C1 segment of cervical spinal cord (tissue), 14 donors: ENCODE data around the gene WDR76.
"Not testable (repeated sequence)": the region's sequence is repeated elsewhere in the genome, so short reads cannot be mapped to it uniquely, and the experiment has no call there.

ENCODE experiments used
- DNase-seq, 14 donors: peaks; one replicate each; lab custom pipeline; 2025; lab: John Stamatoyannopoulos, UW

WDR76 gene

DNA sequence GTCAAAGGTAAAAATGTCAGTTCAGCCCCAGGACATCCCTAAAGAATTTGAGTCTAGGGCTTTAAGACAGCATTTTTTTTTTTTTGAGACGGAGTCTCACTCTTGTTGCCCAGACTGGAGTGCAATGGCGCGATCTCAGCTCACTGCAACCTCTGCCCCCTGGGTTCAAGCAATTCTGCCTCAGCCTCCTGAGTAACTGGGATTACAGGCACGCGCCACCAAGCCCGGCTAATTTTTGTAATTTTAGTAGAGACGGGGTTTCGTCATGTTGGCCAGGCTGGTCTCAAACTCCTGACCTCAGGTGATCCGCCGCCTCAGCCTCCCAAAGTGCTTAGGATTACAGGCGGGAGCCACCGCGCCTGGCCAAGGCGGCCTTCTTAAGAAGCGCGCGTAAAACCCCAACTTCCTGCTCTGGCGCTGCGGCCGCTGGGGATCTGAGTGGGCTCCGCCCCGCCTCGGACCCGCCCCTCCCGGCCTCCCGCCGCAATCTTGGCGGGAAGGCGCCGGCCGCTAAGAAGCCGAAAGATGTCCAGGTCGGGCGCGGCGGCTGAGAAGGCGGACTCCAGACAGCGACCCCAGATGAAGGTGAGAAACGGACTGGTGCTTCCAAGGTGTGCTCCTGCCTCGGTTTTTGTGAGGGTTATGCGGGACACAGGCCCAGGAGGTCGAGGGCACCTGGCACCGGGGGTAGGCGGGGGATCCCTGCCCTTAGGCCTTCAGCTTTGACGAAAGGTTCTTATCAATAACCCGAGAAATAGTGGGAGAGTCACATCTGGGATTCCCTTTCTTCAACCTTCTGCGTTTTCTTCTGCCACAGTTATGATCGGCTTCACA is at the start of gene WDR76:
WDR76 (plus strand) TSS at position 495 of the 834 bp plus-strand sequence; CDS start at position 526, 31 bp downstream.
- peak in 12 of 14 donors; percentile 5 to 67 (median 21) for DNase-seq

DNA sequence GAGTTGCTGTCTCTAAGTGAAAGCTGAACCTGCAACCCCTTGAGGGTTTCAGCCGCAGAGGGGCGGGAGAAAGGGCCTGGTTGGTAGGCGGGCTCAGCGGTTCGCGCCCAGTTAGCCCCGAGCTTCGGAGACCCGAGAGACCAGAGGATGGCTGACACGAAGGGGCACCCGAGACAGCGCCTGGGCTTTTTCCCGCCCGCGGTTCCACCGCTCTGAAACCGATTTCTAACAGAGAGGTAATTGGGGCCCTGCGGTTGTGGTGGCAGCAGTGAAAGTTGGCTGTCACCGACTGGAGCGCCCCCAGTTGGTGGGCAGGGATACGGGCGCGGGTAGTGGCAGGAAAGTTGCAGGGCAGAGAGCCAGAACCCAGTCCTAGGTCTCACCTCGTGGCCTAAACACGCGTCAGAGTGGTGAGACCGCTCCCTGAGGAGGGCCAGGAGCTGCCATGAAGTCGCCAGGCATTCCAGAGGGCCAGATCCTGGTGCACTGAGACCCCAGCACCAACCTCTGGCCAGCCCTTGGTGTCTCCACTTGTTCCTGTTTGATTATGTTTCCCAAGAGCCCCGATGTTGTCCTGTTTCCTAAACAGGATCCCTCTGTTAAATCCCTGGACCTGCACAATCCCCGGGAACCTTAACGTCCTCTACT is 49.4 kb upstream of the WDR76 start:
- DNase-seq = peak in 12 of 14 donors; percentile 40 to 86 (median 76)

DNA sequence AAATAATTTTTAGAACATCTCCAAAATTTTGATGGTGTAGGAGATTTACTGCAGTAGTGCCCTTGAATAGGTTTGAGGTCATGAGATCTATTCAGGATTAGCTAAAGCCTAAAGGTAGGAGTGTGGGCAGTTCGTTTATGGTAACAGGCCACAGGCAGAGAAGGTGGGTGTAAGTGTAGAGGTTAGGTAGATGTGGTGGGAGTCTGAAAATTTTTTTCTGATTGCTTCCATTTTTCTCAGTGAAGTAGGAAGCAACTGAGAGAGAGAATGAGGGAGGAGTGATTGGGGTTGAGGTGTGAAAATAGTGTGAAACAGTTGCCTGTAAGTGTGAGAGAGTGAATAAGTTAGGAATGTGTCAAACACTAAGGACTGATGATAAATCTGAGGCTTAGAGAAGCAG is 47.8 kb upstream of the WDR76 start:
- DNase-seq = no peak

DNA sequence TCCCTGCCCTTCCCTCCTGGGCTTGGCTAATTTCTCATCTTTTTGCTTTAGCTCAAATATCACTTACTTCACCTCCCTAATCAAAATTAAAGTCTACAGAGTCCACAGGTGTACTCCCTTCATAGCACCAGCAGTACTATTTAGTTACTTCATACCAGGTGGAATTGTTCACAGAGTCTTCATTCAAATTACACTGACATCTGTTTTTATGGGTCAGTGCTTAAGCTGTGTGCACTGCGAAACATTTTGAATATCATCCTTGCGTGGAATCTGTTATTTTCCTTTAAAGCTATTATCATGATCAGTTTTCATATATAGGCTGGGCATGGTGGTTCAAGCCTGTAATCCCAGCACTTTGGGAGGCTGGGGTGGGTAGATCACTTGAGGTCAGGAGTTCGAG is 37.4 kb upstream of the WDR76 start:
- DNase-seq = no peak

DNA sequence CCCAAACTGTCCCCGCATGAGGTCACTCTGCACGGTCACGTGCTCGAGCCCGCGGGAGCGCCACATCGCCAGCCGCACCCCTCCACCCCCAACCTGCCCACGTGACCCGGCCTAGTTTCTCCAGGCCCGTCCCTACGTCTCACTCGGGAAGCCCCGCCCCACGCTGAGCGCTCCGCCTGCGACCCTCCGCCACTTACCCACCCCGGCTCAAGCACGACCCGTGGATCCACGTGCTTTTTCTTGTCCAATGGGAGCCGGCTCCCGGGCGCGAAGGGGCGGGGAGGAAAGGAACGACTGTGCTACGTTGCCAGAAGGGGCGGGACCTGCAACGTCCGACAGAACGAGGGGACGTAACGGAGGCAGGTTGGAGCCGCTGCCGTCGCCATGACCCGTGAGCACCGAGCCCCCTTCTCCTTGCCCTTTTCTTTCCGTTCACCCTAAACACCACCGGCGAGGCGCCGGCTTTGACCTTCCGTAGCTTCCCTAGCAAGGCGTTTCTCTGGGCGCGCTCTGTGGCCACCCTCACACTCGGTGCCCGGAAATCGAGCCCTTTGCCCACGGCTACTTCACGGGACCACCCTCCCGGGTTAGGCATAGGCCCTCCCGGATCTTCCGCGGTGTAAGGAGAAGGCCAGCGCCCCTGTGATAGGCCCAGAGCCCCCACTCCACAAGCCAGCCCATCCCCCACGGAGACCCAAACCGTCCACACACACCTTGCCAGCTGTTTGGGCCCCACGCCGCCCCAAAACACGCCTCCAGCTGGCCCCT is 34.6 kb upstream of the WDR76 start, which contains the start of gene SERF2:
SERF2 (plus strand) TSS at position 328 of the 768 bp plus-strand sequence; CDS start at position 385, 57 bp downstream.
- peak; percentile 98 to 100 (median 100) for DNase-seq

DNA sequence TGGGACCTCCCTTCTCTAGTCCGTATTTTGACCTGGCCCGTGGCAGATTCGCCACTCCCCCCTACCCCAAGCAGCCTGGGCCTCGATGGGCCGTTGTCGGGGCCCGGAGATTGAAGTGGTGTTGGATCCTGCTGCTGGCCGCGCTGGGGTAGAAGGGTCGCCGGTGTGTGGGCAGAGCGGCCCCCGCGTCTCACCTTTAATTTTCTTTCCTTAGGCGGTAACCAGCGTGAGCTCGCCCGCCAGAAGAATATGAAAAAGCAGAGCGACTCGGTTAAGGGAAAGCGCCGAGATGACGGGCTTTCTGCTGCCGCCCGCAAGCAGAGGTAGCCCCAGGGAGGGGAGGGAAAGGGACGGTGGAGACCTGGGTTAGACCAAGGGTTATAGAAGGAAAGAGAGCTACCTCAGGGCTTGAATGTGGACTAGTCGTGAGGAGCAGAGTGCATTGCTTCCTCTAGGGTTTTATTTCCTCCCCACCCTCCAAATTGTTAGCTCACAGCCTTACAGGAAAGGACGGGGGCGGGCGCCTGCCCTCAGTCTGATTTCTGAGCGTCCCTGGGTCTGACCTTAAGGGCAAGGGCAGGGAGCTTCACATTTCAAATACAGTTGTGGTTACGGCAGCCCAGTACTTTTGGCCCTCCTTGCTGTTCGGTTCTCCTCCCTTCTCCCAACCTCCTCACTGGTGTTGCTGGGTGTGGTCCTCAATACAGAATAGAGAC is 33.9 kb upstream of the WDR76 start:
- DNase-seq = peak in 3 of 14 donors; percentile 47 to 57 (median 49)

DNA sequence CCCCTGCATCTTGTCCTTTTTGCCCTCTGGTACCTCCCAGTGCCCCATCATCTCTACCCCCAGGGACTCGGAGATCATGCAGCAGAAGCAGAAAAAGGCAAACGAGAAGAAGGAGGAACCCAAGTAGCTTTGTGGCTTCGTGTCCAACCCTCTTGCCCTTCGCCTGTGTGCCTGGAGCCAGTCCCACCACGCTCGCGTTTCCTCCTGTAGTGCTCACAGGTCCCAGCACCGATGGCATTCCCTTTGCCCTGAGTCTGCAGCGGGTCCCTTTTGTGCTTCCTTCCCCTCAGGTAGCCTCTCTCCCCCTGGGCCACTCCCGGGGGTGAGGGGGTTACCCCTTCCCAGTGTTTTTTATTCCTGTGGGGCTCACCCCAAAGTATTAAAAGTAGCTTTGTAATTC is 33.2 kb upstream of the WDR76 start:
- DNase-seq = no peak

DNA sequence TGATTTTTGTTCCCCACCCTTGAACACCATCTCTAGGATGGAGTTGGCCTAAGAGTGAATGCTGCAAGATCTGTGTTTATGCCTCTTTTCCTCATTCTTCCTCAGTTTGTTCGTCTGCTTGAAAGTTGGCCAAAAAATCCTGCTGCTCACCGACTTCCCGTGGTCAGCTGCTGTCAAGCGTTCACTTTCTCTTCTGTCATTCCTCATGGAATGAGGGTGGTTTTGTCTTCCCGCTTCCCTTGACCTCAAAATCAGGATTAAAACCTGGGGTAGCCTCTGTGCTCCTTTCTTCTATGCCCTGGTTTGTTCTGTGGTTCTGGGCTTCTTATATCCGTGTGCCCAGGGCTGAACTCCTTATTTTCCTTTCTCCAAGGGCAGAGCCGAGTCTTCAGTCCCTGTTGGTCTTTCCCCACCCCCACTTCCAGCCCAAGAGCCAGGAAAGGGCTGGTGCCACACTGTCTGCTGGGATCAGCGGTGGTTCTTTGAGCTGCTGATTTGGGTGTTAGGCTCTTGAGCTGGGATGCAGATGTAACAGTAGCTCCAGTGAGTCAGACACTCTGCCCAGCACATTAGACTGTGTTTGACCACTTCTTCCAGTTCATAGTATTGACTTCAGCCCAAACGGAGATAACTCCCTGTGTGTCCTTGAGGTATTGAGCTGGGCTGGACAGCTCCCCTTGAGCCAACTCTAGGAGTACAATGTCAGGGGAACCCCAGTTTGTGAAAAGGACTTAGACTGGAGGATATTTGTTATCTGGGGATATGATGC is 32.3 kb upstream of the WDR76 start:
- no peak for DNase-seq

DNA sequence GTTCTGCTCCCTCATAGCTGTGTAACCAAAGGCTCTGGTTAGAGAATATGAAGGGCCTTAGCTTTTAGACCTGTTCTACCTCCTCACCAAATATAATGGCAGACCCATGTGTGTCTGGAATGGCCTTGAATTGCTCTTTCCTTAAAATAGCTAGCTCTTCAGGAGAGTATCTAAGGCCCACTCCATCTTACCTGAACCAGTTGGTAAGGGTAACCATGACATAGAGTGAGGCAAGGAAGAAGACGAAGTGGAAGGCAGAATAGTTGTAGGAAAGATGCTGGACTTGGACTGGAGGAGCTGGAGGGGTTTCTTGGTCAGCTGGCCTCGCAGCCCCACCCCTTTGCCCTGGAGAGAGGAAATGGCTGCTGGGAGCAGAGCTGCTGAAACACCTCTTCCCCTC is 31.6 kb upstream of the WDR76 start:
- DNase-seq = no peak

DNA sequence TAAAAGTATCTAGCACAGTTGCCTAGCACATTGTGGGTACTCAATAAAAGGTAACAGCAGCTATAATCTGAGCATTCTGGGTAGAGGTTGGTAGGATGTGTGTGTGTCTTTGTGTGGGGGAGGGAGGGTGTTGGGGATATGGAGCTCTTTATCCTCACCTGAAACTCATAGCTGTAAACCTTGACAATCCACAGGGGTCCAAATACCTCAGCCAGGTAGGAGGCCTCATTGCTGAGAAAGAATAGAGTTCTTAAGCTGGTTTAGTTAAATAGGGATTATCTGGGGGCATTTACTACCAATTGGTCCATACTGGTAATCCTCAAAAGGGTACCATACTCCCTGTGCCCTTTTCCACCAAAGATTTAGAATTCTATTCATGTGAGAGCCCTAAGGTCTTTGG is 30.8 kb upstream of the WDR76 start:
- no peak for DNase-seq

DNA sequence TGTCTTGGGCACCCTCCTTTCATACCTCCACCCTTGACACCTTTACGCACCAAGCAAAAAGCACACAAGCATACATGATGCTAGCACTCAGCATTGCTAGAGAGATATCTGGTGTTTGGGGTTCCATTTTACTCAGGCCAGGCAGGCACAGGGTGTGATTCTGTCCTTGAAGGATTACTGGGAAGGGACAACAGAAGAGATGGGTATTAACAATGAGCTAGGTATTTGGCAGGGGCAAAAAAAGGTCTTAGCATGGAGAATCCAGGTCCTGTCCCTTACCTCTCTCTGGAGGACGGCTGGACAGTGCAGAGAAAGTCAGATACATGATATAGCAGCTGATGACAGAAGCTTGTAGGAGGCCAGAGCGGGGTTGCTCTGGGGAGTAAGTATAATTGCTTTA is 30.2 kb upstream of the WDR76 start:
- DNase-seq = no peak

DNA sequence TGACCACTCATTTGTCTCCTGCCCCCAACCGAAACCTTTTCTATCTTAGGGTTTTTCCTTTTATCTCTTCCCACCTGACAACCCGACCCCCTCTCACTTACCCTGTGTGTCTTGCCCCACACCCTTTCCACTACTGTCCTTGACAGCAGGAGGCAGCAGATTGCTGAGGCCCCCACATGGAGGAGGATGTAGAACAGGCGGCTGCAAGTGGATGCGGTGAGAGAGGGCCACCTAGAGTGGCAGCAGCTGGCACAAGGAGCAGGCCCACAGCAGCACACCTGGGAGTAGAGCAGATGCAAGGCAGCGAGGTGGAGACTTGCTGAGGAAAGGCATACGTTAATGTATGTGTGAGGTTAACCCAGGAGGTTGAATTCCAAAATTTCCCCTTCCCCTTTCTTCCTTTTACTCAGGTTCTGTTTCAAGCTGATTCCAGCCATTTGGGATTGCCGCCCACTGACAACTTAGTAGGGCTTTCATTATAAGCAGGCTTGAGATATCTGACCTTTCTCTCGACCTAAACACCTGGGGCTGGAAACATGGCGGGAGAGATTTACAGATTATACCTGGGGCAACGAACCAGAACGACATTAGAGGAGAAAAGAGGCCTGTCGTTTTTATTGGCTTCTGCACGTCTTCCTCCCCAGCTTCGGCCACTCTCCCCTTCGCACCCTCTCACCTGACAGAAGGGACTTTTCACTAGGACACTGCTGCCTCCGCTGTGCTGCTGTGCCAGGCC is 27.4 kb upstream of the WDR76 start:
- DNase-seq = no peak

DNA sequence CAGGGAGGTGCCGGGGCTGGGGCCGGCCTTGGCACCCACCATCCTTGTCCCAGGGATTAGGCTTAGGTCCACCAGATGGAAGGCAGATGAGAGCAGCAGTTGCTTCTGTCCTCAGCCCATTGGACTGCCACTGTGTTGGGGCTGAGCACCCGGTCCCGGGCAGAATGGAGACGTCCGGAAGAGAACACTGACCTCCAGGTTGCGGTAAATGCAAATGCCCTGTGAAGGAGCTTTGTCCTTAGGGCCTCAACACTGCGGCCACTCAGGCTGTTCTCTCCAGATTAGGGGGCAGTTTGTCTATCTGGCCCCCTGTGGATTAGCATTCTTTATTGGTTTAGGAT is 26.9 kb upstream of the WDR76 start, which contains the start of gene SERINC4:
SERINC4 (minus strand) TSS at position 276 of the 341 bp plus-strand sequence; CDS start at position 42, 234 bp downstream.
- DNase-seq = no peak

DNA sequence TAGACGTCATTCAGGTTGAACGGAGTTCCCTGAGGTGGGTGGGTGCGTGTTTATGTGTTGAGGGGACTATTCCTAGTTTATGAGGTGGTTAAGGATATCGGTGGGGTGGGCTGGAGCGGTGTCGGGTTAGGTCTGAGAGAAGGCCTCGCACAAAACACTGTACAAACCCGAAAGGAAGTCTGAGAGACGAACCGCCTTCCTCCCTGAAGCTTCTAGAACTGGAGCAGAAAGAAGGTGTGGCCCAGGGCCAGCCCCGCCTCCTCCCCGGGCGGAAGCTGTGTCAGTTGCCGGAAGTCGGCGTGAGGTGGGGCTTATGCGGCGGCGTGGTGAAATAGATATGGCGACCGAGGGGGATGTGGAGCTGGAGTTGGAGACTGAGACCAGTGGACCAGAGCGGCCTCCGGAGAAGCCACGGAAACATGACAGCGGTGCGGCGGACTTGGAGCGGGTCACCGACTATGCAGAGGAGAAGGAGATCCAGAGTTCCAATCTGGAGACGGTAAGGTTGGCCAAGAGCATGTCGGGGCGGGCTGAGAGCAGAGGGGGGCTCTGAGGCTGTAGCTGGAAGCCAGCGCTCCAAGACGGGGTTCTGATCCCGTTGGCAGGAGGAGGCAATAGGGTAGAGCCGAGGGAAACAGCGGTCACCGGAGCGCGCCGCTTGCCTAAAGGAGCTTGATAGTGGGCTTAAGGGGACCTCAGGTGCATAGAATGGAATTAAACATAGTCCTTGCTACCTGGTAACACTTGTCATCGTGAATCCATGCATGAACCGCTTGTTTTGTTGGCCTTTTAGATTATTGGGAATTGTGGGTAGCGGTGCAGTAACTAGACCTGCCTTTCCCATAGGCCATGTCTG is 26.3 kb upstream of the WDR76 start, which contains the start of gene HYPK:
HYPK (plus strand) TSS at position 314 of the 856 bp plus-strand sequence; CDS start at position 338, 24 bp downstream.
- DNase-seq = peak; percentile 34 to 95 (median 88)

DNA sequence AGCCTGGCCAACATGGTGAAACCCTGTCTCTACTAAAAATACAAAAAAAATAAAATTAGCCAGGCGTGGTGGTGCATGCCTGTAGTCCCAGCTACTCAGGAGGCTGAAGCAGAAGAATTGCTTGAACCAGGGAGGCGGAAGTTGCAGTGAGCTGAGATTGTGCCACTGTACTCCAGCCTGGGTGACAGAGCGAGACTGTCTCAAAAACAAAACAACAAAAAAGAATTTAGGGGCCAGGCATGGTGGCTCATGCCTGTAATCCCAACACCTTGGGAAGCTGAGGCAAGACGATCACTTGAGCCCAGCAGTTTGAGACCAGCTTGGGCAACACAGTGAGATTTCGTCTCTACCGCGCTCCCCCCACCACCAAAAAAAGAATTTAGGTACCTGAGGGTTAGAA is 24.1 kb upstream of the WDR76 start:
- not testable (repeated sequence) for DNase-seq

DNA sequence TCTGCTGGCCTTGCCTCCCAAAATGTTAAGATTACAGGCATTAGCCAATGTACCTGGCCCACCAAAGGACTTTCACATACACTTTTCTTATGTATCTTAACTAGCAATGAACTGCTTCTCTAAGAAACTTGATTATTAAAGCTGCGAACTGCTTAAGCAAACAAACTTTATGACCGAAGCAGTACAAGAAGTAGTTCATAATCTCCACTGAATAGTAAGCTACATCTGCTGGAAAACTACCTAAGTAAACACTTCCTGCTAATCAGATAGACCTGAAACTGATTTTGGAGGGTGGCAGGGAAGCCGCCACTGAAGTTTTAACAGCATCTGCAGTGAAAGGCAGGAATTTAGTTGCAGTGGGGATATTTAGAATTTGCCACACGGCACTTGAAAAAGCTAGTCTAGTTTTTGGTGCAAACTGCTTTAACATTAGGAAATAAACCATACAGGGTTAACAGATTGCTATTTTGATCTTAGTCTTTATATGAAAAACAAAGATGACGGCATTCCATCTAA is 18.3 kb upstream of the WDR76 start:
- DNase-seq = no peak

DNA sequence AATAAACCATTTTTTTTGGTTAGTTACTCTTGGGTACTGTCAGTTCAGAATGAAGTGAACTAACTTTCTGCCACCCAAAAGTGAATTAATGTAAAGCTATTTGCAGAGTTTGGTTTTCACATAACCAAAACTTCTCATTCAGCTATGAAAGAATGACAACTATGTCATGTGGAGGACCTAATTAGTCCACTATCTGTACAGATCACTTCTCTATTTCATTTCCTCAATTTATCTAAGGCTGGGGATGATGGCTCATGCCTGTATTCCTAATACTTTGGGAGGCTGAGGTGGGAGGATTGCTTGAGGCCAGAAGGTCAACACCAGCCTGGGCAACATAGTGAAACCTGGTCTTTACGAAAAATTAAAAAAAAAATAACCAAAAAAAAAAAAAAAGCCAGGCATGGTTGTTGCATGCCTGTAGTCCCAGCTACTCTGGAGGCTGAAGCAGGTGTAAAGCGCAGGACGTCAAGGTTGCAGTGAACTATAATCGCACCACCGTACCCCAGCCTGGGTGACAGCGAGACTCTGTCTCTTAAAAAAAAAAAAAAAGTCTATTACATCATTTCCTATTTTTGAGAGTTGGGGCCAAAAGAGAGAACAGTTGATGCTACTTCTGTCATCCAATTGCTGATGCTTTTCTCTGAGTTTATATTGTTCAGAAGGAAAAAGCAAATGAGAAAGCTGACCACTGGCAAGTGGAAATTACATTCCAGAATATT is 17.7 kb upstream of the WDR76 start:
- no peak for DNase-seq

DNA sequence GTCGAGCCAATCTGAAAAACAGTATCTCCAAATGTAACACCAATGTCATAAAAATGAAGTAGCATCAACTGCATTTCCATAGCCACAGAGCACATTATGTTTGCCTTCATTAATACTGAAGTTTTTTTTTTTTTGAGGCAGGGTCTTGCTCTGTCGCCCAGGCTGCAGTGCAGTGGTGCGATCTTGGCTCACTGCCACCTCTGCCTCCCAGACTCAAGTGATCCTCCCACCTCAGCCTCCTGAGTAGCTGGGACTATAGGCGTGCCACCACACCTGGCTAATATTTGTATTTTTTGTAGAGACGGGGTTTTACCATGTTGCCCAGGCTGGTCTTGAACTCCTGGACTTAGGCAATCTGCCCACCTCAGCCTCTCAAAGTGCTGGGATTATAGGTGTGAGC is 11.7 kb upstream of the WDR76 start:
- DNase-seq = not testable (repeated sequence)
